ENCODE results near the gene PVALB.

- TF ChIP-seq POLR2A (IDR thresholded peaks at IDR 0.05; ENCODE audit: low read depth) (no peak), EP300 (IDR thresholded peaks at IDR 0.05) (no peak)
Measured at GRCh38 chr22:36797911-36798673, 18.7 kb downstream of the PVALB start.
